ENCODE data around the gene ERI3. TPM values are rescaled to one million over a fixed set of nuclear protein-coding genes. Genes with fewer than 3 reads are reported as not detected.

The ERI3 gene
- total RNA-seq, 1 experiment from 2014 or later: 50.3 TPM

DNA sequence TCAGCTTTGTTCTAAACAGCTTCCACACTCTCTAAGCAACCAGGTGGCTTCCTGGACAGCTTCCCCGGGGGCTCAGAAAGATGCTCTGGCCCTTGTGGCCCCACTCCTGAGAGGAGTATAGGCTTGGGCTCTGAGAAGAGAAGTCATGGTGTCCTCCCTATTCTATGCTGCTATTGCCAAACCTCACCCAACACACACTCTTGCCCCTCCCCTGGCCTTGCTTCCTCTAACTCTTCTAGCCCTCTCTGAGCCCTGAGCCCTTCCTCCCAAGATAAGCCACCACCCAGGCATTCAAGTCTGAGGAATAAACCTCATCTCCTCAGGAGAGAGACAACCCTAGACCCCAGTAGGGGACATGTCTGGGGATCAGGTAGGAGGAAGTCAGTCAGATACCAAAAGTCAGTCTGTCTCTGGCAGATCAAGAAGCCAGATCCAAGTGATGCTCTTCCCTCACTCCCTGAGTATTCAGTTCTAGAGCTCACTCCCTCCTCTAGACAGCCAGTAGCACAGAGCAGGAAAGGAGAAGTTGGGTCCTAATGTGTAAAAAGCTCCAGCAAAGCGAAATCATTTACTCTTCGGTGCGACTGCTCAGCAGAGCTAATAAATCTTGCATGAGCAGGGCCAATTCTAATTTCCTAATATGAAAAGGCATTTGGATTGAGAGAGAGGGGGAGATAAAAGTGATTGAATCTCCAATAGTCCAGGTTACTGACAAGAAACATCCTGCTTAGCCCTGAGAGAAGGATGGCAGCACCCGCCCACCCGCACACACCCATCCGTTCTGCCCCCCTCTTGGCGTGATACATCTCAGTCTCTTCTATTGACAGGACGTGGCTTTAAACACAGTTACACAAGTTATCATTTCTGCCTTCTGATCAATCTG lies 91.2 kb downstream of the ERI3 start:
- no peaks in the 10 kb centered on the region for H3K9me2 ChIP-seq (replicated peaks; ENCODE audit: insufficient read depth, low read length)
- no peaks in the 10 kb centered on the region for H3K9me3 ChIP-seq (ENCODE audit: low read length)
- H3K4me1 ChIP-seq (ENCODE audit: low read length): peaks cover 47% of the 10 kb centered on the region
- H3K79me2 ChIP-seq (ENCODE audit: low read length): peaks cover 32% of the 10 kb centered on the region
- no peak overlapping the region for H2AFZ ChIP-seq (ENCODE audit: low read length)
- H3K4me3 ChIP-seq (ENCODE audit: low read length): no peak overlapping the region
- no peak overlapping the region for H3K4me2 ChIP-seq (ENCODE audit: low read depth, low read length, poor library complexity, severe bottlenecking)
- no peaks in the 10 kb centered on the region for H3K36me3 ChIP-seq (ENCODE audit: insufficient read depth, low read length)
- H3K27ac ChIP-seq (ENCODE audit: low read length): no peak overlapping the region
- H4K20me1 ChIP-seq (ENCODE audit: insufficient read depth, low read depth, low read length): no peaks in the 10 kb centered on the region
- no peaks in the 10 kb centered on the region for H3K27me3 ChIP-seq (ENCODE audit: low read length)
- no peak overlapping the region for H3K9ac ChIP-seq (ENCODE audit: low read length)
- DNase-seq: peak; percentile 51

DNA sequence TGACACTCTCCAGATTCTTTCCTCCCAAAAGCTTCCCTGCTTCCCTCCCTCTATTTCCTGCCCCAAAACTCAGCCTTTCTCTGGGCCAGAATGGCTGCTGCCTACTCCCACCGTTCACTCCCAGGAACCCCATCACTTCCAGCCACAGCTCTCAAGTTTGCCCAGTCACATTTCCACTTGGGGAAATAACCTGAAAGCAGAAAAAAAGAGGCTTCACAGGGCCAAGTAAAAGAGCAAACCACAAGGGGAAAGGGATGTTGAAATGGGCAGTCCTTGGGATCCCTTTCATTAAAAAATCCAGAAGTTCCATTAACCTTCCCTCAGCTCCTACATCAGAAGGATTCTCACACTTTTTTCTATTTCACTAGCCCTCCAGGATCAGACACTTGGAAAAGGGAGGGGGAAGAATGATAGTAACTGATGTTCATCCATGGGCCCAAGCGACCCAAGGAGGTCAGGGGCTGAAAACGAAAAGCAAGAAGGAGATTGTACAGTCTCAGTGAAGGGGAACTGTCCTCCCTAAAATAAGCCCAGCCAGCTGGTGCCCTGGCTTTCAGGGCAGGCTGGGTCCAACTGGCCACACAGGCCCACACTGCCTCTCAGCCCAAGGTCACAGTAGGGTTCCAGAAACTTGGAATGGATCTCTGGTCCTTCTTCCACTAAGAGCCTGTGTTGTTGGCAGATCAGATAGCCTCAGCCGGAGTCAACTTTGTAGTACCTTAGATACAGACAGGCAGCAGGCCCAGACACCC lies 92.1 kb downstream of the ERI3 start:
- no peak for DNase-seq
- Histone ChIP-seq H3K27me3 (ENCODE audit: low read length) (no peaks in the 10 kb centered on the region), H3K9ac (ENCODE audit: low read length) (no peak overlapping the region), H2AFZ (ENCODE audit: low read length) (no peak overlapping the region), H3K4me3 (ENCODE audit: low read length) (no peak overlapping the region), H3K79me2 (ENCODE audit: low read length) (peaks cover 28% of the 10 kb centered on the region), H4K20me1 (ENCODE audit: insufficient read depth, low read depth, low read length) (no peaks in the 10 kb centered on the region), H3K9me2 (replicated peaks; ENCODE audit: insufficient read depth, low read length) (no peaks in the 10 kb centered on the region), H3K4me1 (ENCODE audit: low read length) (peaks cover 47% of the 10 kb centered on the region), H3K9me3 (ENCODE audit: low read length) (no peaks in the 10 kb centered on the region), H3K36me3 (ENCODE audit: insufficient read depth, low read length) (no peaks in the 10 kb centered on the region), H3K4me2 (ENCODE audit: low read depth, low read length, poor library complexity, severe bottlenecking) (no peak overlapping the region), H3K27ac (ENCODE audit: low read length) (no peak overlapping the region)

DNA sequence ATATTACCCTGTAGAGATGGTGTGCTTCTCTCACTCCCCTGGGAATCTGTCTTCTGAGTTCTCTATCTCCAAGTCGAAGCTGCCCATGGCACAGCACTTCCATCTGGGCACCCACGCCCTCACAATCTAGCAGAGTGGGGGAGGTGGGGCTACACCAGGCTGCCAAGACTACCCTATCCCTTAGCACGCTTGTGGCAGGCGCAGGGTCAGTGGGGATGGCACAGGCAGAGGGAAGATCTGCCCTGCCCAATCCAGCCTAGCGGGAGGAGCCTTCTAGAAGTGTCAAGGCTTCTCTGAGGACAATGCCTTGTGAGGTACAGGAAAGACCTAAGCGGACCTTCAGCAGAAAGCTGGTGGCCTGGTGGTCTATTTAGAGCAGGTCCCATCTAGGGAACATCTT lies 92.6 kb downstream of the ERI3 start:
- Histone ChIP-seq H3K9me2 (replicated peaks; ENCODE audit: insufficient read depth, low read length) (no peaks in the 10 kb centered on the region), H3K9me3 (ENCODE audit: low read length) (no peaks in the 10 kb centered on the region), H3K27ac (ENCODE audit: low read length) (no peak overlapping the region), H2AFZ (ENCODE audit: low read length) (no peak overlapping the region), H3K27me3 (ENCODE audit: low read length) (no peaks in the 10 kb centered on the region), H3K9ac (ENCODE audit: low read length) (no peak overlapping the region), H3K4me1 (ENCODE audit: low read length) (peaks cover 47% of the 10 kb centered on the region), H3K79me2 (ENCODE audit: low read length) (peaks cover 31% of the 10 kb centered on the region), H3K4me3 (ENCODE audit: low read length) (no peak overlapping the region), H3K36me3 (ENCODE audit: insufficient read depth, low read length) (no peaks in the 10 kb centered on the region), H3K4me2 (ENCODE audit: low read depth, low read length, poor library complexity, severe bottlenecking) (no peak overlapping the region), H4K20me1 (ENCODE audit: insufficient read depth, low read depth, low read length) (no peaks in the 10 kb centered on the region)
- no peak for DNase-seq

DNA sequence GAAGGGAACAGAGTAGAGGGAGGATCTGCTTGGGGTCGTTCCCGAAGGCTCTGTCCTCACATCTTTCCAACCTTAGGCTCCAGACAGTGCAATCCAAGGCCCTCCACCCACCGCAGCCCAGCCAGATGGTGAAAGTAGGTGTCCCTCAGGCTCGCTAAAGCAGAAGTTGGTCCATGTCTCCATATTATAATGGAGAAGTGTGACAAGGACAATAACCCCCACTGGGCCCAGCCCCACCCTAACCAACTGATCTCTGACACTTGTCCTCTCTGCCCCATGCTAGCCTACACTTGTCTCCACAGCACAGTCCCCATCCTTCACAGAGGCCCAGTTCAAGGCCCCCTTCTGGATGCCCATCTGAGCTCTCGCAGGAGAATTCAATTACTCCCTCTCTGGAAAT lies 93.1 kb downstream of the ERI3 start:
- no peak overlapping the region for H3K9ac ChIP-seq (ENCODE audit: low read length)
- DNase-seq: no peak
- no peaks in the 10 kb centered on the region for H3K36me3 ChIP-seq (ENCODE audit: insufficient read depth, low read length)
- no peaks in the 10 kb centered on the region for H3K27me3 ChIP-seq (ENCODE audit: low read length)
- H4K20me1 ChIP-seq (ENCODE audit: insufficient read depth, low read depth, low read length): no peaks in the 10 kb centered on the region
- no peak overlapping the region for H2AFZ ChIP-seq (ENCODE audit: low read length)
- H3K27ac ChIP-seq (ENCODE audit: low read length): no peak overlapping the region
- H3K4me2 ChIP-seq (ENCODE audit: low read depth, low read length, poor library complexity, severe bottlenecking): no peak overlapping the region
- H3K9me3 ChIP-seq (ENCODE audit: low read length): no peaks in the 10 kb centered on the region
- peaks cover 46% of the 10 kb centered on the region for H3K4me1 ChIP-seq (ENCODE audit: low read length)
- peaks cover 31% of the 10 kb centered on the region for H3K79me2 ChIP-seq (ENCODE audit: low read length)
- no peaks in the 10 kb centered on the region for H3K9me2 ChIP-seq (replicated peaks; ENCODE audit: insufficient read depth, low read length)
- no peak overlapping the region for H3K4me3 ChIP-seq (ENCODE audit: low read length)

DNA sequence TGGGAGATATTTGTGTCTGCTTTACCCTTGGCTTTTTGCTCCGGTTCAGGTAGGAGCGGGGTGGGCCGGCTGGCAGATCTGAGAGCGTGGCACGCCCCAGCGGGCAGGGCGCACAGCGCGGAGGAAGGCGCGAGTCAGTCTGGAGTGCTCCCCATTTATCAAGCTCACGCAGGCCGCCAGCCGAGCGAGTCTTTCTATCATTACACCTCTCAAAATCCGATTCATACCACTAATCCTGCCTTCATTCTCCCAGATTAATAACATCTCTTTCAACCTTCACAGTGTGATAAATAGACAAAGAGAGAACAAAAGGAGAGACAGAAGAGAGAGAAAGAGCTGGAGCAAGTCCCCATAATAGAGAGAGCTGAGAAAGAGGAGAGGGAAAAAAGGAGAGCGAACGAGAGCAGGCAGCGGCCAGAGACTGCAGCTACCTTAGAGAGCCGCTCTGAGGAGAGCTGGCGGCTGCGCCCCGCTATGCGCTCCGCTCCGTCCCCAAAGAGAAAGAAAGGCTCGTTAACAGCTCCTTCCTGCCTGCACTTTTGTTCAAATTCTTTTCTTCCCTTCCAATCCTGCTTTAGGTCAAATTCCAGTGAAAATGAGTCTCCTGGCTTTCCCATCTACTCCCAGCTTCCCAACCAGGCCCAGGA lies 93.8 kb downstream of the ERI3 start:
- Histone ChIP-seq H2AFZ (ENCODE audit: low read length) (no peak overlapping the region), H3K79me2 (ENCODE audit: low read length) (peaks cover 26% of the 10 kb centered on the region), H3K9me3 (ENCODE audit: low read length) (no peaks in the 10 kb centered on the region), H3K4me3 (ENCODE audit: low read length) (no peak overlapping the region), H3K9me2 (replicated peaks; ENCODE audit: insufficient read depth, low read length) (no peaks in the 10 kb centered on the region), H3K27me3 (ENCODE audit: low read length) (no peaks in the 10 kb centered on the region), H4K20me1 (ENCODE audit: insufficient read depth, low read depth, low read length) (no peaks in the 10 kb centered on the region), H3K27ac (ENCODE audit: low read length) (no peak overlapping the region), H3K4me2 (ENCODE audit: low read depth, low read length, poor library complexity, severe bottlenecking) (no peak overlapping the region), H3K36me3 (ENCODE audit: insufficient read depth, low read length) (no peaks in the 10 kb centered on the region), H3K9ac (ENCODE audit: low read length) (no peak overlapping the region), H3K4me1 (ENCODE audit: low read length) (peaks cover 40% of the 10 kb centered on the region)
- DNase-seq: no peak

DNA sequence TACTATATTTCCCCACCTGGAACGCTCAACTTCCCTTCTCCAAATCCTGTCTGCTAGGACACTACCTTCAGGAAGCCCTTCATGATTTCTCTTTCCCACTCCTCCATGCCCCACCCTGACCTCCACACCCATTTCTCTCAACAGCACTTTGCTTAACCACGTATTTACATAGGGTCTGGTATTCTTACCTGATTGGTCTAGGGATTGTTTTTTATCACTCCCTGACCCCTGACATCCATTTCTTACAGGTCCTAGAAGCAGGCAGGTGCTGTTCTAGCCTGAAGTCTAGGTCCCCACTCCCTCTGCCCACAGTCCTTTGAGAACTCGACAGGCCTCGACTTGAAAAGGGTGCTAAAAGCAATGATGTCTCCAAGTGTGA lies 94.3 kb downstream of the ERI3 start:
- Histone ChIP-seq H4K20me1 (ENCODE audit: insufficient read depth, low read depth, low read length) (no peaks in the 10 kb centered on the region), H3K9me3 (ENCODE audit: low read length) (no peaks in the 10 kb centered on the region), H3K9ac (ENCODE audit: low read length) (no peak overlapping the region), H3K27ac (ENCODE audit: low read length) (no peak overlapping the region), H3K36me3 (ENCODE audit: insufficient read depth, low read length) (no peaks in the 10 kb centered on the region), H3K79me2 (ENCODE audit: low read length) (peaks cover 22% of the 10 kb centered on the region), H3K4me1 (ENCODE audit: low read length) (peaks cover 34% of the 10 kb centered on the region), H3K4me3 (ENCODE audit: low read length) (no peak overlapping the region), H2AFZ (ENCODE audit: low read length) (no peak overlapping the region), H3K4me2 (ENCODE audit: low read depth, low read length, poor library complexity, severe bottlenecking) (no peak overlapping the region), H3K27me3 (ENCODE audit: low read length) (no peaks in the 10 kb centered on the region), H3K9me2 (replicated peaks; ENCODE audit: insufficient read depth, low read length) (no peaks in the 10 kb centered on the region)
- no peak for DNase-seq

DNA sequence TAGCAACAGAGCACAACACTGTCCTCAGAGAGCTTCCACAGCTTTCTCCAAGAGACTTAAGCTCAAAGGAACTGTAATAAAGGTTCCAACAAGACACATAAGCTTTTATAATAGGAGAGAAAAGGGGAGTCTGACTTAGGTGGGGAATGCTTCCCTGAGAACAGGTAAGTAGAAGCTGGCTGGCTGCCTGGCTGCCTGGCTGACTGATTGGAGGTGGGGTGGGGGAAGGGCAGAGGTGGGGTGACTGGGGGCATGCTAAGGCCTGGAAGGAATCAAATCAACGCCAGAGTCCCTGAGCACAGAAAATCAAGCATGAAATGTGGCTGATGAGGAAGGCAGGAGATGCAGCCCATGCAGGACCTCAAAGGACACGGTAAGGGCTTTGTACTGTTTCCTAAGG lies 96.0 kb downstream of the ERI3 start:
- no peak overlapping the region for H2AFZ ChIP-seq (ENCODE audit: low read length)
- H3K4me3 ChIP-seq (ENCODE audit: low read length): no peak overlapping the region
- no peak overlapping the region for H3K9ac ChIP-seq (ENCODE audit: low read length)
- H4K20me1 ChIP-seq (ENCODE audit: insufficient read depth, low read depth, low read length): no peaks in the 10 kb centered on the region
- H3K9me3 ChIP-seq (ENCODE audit: low read length): no peaks in the 10 kb centered on the region
- peaks cover 10% of the 10 kb centered on the region; the same call in 1 of the 2 replicates for H3K79me2 ChIP-seq (ENCODE audit: low read length)
- H3K4me2 ChIP-seq (ENCODE audit: low read depth, low read length, poor library complexity, severe bottlenecking): no peak overlapping the region
- H3K27me3 ChIP-seq (ENCODE audit: low read length): no peaks in the 10 kb centered on the region
- no peaks in the 10 kb centered on the region for H3K36me3 ChIP-seq (ENCODE audit: insufficient read depth, low read length)
- no peak overlapping the region for H3K27ac ChIP-seq (ENCODE audit: low read length)
- no peaks in the 10 kb centered on the region for H3K9me2 ChIP-seq (replicated peaks; ENCODE audit: insufficient read depth, low read length)
- peaks cover 18% of the 10 kb centered on the region for H3K4me1 ChIP-seq (ENCODE audit: low read length)
- no peak for DNase-seq
